ENCODE data around the gene PITPNC1. TPM values are rescaled to one million over a fixed set of nuclear protein-coding genes. Genes with fewer than 3 reads are reported as not detected.

Gene PITPNC1
- total RNA-seq, 1 donor from 2014 or later = 12.4 TPM

GRCh38 chr17:67376415-67376736 is 705 bp upstream of the PITPNC1 start:
- Histone ChIP-seq H4K20me1 (ENCODE audit: insufficient read depth, low read length) (no peaks in the 10 kb centered on the region), H3K36me3 (ENCODE audit: insufficient read depth, low read length) (no peaks in the 10 kb centered on the region), H3K4me2 (ENCODE audit: low read length) (peak overlapping the region; percentile 99), H3K4me1 (ENCODE audit: insufficient read depth, low read length) (peaks cover 18% of the 10 kb centered on the region), H3K9ac (ENCODE audit: low read length) (peak overlapping the region; percentile 93), H3K27ac (ENCODE audit: low read depth, low read length) (peak overlapping the region; percentile 85), H3K79me2 (ENCODE audit: insufficient read depth, low read length) (no peaks in the 10 kb centered on the region), H3K4me3 (ENCODE audit: insufficient read depth, low read depth, low read length) (peak overlapping the region; percentile 87), H3K27me3 (ENCODE audit: insufficient read depth, low read length) (no peaks in the 10 kb centered on the region), H2AFZ (ENCODE audit: low read depth, low read length) (peak overlapping the region; percentile 81), H3K9me3 (ENCODE audit: insufficient read depth, low read depth, low read length) (no peaks in the 10 kb centered on the region)
- Mint-ChIP-seq H3K9me3 (ENCODE audit: unreplicated experiment) (no peaks in the 10 kb centered on the region), H3K4me3 (ENCODE audit: unreplicated experiment) (peak overlapping the region; percentile 84), H3K4me1 (ENCODE audit: low read depth, unreplicated experiment) (peaks cover 5% of the 10 kb centered on the region), H3K36me3 (ENCODE audit: low read depth, unreplicated experiment) (no peaks in the 10 kb centered on the region), H3K27ac (ENCODE audit: unreplicated experiment) (peak overlapping the region; percentile 24), H3K27me3 (ENCODE audit: low read depth, unreplicated experiment) (no peaks in the 10 kb centered on the region)
- peak; percentile 79 for FAIRE-seq
- TF ChIP-seq EZH2 (IDR thresholded peaks at IDR 0.05; ENCODE audit: insufficient read depth, low read length) (no peak), CTCF (IDR thresholded peaks at IDR 0.05; ENCODE audit: insufficient read depth, low read depth, low read length) (no peak)
- peak; percentile 55 for DNase-seq (ENCODE audit: low read depth)

GRCh38 chr17:67377488-67378453 is 690 bp downstream of the PITPNC1 start:
- TF ChIP-seq EZH2 (IDR thresholded peaks at IDR 0.05; ENCODE audit: insufficient read depth, low read length) = no peak
- TF ChIP-seq CTCF (IDR thresholded peaks at IDR 0.05; ENCODE audit: insufficient read depth, low read depth, low read length) = no peak
- Mint-ChIP-seq H3K4me1 (ENCODE audit: low read depth, unreplicated experiment) (peaks cover 5% of the 10 kb centered on the region), H3K4me3 (ENCODE audit: unreplicated experiment) (peak overlapping the region; percentile 87), H3K9me3 (ENCODE audit: unreplicated experiment) (no peaks in the 10 kb centered on the region), H3K27ac (ENCODE audit: unreplicated experiment) (no peak overlapping the region), H3K36me3 (ENCODE audit: low read depth, unreplicated experiment) (no peaks in the 10 kb centered on the region), H3K27me3 (ENCODE audit: low read depth, unreplicated experiment) (no peaks in the 10 kb centered on the region)
- peak overlapping the region; percentile 85 for H3K27ac ChIP-seq (ENCODE audit: low read depth, low read length)
- H4K20me1 ChIP-seq (ENCODE audit: insufficient read depth, low read length) = no peaks in the 10 kb centered on the region
- peak overlapping the region; percentile 99 for H3K4me2 ChIP-seq (ENCODE audit: low read length)
- H3K9me3 ChIP-seq (ENCODE audit: insufficient read depth, low read depth, low read length) = no peaks in the 10 kb centered on the region
- H3K4me1 ChIP-seq (ENCODE audit: insufficient read depth, low read length) = peaks cover 18% of the 10 kb centered on the region
- peak overlapping the region; percentile 87 for H3K4me3 ChIP-seq (ENCODE audit: insufficient read depth, low read depth, low read length)
- H3K79me2 ChIP-seq (ENCODE audit: insufficient read depth, low read length) = peaks cover 4% of the 10 kb centered on the region
- peak overlapping the region; percentile 81 for H2AFZ ChIP-seq (ENCODE audit: low read depth, low read length)
- no peaks in the 10 kb centered on the region for H3K36me3 ChIP-seq (ENCODE audit: insufficient read depth, low read length)
- FAIRE-seq = no peak
- peak overlapping the region; percentile 93 for H3K9ac ChIP-seq (ENCODE audit: low read length)
- no peaks in the 10 kb centered on the region for H3K27me3 ChIP-seq (ENCODE audit: insufficient read depth, low read length)
- peak; percentile 26 for DNase-seq (ENCODE audit: low read depth)
